Gastrocnemius medialis (tissue), 4 donors: ENCODE data around the gene CTNNA2. TPM values are rescaled to one million over a fixed set of nuclear protein-coding genes. Genes with fewer than 3 reads are reported as not detected.

Experiments used
- ATAC-seq, 2 donors: fragments of 150-250 bp; one replicate each; pipeline ENCODE4 v1.9.1; 2016
- DNase-seq, 2 donors: peaks; one replicate each; pipeline ENCODE4 v3.0.0-alpha.2; 2019
- H3K27ac ChIP-seq, 4 donors: fragments of 200-600 bp; sonication (generic); 1 replicate in 1 of 4; 2 replicates in 3 of 4; pipeline ENCODE4 v1.5.1; 2016 to 2018; ENCODE audit warnings: mild to moderate bottlenecking in 2 of 4, moderate library complexity in 1 of 4
- H3K27me3 ChIP-seq, 3 donors: fragments of 200-600 bp; sonication (generic) in 2 of 3; 1 replicate in 1 of 3; 2 replicates in 2 of 3; pipeline versions ENCODE4 v1.5.1 to v1.6.0; 2016 to 2019; ENCODE audit warnings: mild to moderate bottlenecking in 1 of 3, moderate library complexity in 1 of 3
- H3K36me3 ChIP-seq, 2 donors: fragments of 200-600 bp; sonication (generic) in 1 of 2; one replicate each; pipeline ENCODE4 v1.5.1; 2017 to 2018
- H3K4me1 ChIP-seq, 2 donors: fragments of 200-600 bp; sonication (generic) in 1 of 2; one replicate each; pipeline ENCODE4 v1.5.1; 2016 to 2017; ENCODE audit warnings: mild to moderate bottlenecking in 2 of 2
- H3K4me3 ChIP-seq, 4 donors: fragments of 200-600 bp; sonication (generic) in 3 of 4; 1 replicate in 1 of 4; 2 replicates in 3 of 4; pipeline ENCODE4 v1.5.1; 2016 to 2019; ENCODE audit warnings: mild to moderate bottlenecking in 2 of 4
- H3K9me3 ChIP-seq, 3 donors: fragments of 200-600 bp; sonication (generic) in 2 of 3; 1 replicate in 1 of 3; 2 replicates in 2 of 3; pipeline ENCODE4 v1.5.1; 2016 to 2019
- POLR2A ChIP-seq, 2 donors: fragments of 450-650 bp; IDR thresholded peaks; one replicate each; pipeline ENCODE4 v1.6.1; 2017; ENCODE audit warnings: antibody characterized with exemption in 2 of 2, mild to moderate bottlenecking in 2 of 2, moderate library complexity in 2 of 2
- in situ Hi-C, 4 donors: fragments of 200-750 bp; cut with MboI; loops; one replicate each; pipeline versions ENCODE4 v1.15.0 to v1.8.0; 2017; ENCODE audit warnings: low sequenced_read_pairs in 4 of 4
- intact Hi-C: fragments of 100-400 bp; cut with DNase I; formaldehyde crosslinking; loops from one replicate; pipeline ENCODE4 v1.15.1; 2023; ENCODE audit warnings: low total_unique reads
- total RNA-seq, 4 donors: library from RNA; depleted of rRNA; stranded (reverse); fragments of >200 nt; gene quantifications; one replicate each; pipeline versions ENCODE4 v1.1.0 to v1.2.3, GENCODE V29; 2016
- TF ChIP-seq, protein P1 (sequence below), 5 experiments: fragments of 450-650 bp in 3 of 5; fragments of 200-600 bp in 2 of 5; sonication (generic) in 2 of 5; IDR thresholded peaks in 4 of 5; conservative IDR thresholded peaks in 1 of 5; 1 replicate in 4 of 5; 2 replicates in 1 of 5; pipeline ENCODE4 v1.5.1; 2016 to 2019; ENCODE audit warnings: antibody characterized with exemption in 5 of 5, mild to moderate bottlenecking in 3 of 5, moderate library complexity in 3 of 5

Gene CTNNA2
- total RNA-seq, 4 donors from 2014 or later = not detected

DNA sequence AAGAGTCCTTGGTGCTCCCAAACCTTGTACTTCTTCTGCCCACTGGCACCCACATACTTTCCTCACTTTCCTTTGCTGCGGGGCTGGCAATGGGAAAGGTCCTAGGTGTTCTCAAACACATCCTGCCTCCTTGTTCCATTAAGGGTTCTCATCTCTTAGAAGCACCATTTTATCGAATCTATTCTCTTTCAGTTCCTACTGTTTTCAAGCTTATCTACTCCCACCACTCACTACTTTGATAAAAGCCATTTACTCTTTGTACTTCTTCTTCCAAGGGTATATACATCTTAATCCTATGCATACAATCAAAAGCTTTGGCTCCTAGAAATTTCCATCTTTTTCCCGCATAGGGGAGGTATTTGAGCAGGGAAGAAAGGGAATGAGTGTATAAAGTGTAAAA lies 868.8 kb downstream of the CTNNA2 start:
- H3K27ac ChIP-seq = no peak overlapping the region
- H3K36me3 ChIP-seq = no peaks in the 10 kb centered on the region
- no peak overlapping the region for H3K4me3 ChIP-seq
- no peaks in the 10 kb centered on the region for H3K9me3 ChIP-seq
- no peaks in the 10 kb centered on the region for H3K27me3 ChIP-seq
- ATAC-seq (no peak), DNase-seq (no peak)
- in situ Hi-C loops = no loop called here
- no peaks in the 10 kb centered on the region for H3K4me1 ChIP-seq
- intact Hi-C loops = no loop called here
- TF ChIP-seq POLR2A (IDR thresholded peaks at IDR 0.05) = no peak
- TF ChIP-seq, protein P1, sequence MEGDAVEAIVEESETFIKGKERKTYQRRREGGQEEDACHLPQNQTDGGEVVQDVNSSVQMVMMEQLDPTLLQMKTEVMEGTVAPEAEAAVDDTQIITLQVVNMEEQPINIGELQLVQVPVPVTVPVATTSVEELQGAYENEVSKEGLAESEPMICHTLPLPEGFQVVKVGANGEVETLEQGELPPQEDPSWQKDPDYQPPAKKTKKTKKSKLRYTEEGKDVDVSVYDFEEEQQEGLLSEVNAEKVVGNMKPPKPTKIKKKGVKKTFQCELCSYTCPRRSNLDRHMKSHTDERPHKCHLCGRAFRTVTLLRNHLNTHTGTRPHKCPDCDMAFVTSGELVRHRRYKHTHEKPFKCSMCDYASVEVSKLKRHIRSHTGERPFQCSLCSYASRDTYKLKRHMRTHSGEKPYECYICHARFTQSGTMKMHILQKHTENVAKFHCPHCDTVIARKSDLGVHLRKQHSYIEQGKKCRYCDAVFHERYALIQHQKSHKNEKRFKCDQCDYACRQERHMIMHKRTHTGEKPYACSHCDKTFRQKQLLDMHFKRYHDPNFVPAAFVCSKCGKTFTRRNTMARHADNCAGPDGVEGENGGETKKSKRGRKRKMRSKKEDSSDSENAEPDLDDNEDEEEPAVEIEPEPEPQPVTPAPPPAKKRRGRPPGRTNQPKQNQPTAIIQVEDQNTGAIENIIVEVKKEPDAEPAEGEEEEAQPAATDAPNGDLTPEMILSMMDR (IDR thresholded peaks at IDR 0.05 in 4 of 5, conservative IDR thresholded peaks at IDR 0.05 in 1 of 5) = no peak

DNA sequence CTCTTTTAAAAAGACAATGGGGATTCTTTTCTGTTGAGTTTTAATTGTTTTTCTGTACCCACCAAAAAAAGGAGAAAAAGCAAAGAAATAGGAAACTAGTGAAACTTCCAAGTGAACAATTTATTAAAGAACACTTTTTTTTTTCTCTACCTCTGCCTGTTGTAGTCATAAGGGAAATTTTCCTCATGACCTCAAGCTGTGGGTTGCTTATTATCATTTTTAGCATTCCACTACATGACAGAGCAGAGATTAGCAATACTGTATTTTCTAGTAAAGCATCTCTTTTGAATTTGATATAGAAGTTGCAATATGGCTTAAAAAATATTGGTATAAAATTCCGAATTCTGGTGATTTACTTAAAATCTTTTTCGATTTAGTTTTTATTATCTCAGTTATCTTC lies 879.6 kb downstream of the CTNNA2 start:
- Histone ChIP-seq H3K4me1 (no peaks in the 10 kb centered on the region), H3K27ac (no peak overlapping the region), H3K4me3 (no peak overlapping the region), H3K36me3 (no peaks in the 10 kb centered on the region), H3K27me3 (no peaks in the 10 kb centered on the region), H3K9me3 (no peaks in the 10 kb centered on the region)
- intact Hi-C loops = no loop called here
- DNase-seq (no peak), ATAC-seq (no peak)
- TF ChIP-seq POLR2A (IDR thresholded peaks at IDR 0.05) = no peak
- TF ChIP-seq, protein P1 (IDR thresholded peaks at IDR 0.05 in 4 of 5, conservative IDR thresholded peaks at IDR 0.05 in 1 of 5) = no peak
- in situ Hi-C loops = no loop called here

DNA sequence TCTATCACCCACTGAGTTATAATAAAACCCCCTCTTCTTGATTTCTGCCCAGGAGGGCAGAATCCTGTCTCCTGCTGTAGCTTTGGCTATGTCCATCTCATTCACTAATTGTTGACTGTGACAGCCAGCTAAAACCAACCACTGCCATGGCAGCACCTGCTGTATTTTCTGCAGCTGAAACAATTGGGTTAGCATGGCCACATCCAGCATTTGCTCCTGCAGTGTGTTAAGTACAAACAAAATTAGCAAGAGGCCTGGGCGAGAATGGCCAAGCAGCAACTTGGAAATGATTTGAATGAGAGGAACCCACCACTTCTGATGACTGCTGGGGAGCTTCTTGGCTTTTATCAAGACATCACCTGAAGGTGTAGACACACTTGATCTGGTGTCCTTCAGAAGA lies 881.1 kb downstream of the CTNNA2 start:
- intact Hi-C loops = no loop called here
- in situ Hi-C loops = no loop called here
- no peak overlapping the region for H3K4me3 ChIP-seq
- DNase-seq (no peak), ATAC-seq (no peak)
- H3K9me3 ChIP-seq = no peaks in the 10 kb centered on the region
- no peaks in the 10 kb centered on the region for H3K27me3 ChIP-seq
- no peak for TF ChIP-seq POLR2A (IDR thresholded peaks at IDR 0.05)
- TF ChIP-seq, protein P1 (IDR thresholded peaks at IDR 0.05 in 4 of 5, conservative IDR thresholded peaks at IDR 0.05 in 1 of 5) = no peak
- H3K4me1 ChIP-seq = no peaks in the 10 kb centered on the region
- no peak overlapping the region for H3K27ac ChIP-seq
- H3K36me3 ChIP-seq = no peaks in the 10 kb centered on the region

DNA sequence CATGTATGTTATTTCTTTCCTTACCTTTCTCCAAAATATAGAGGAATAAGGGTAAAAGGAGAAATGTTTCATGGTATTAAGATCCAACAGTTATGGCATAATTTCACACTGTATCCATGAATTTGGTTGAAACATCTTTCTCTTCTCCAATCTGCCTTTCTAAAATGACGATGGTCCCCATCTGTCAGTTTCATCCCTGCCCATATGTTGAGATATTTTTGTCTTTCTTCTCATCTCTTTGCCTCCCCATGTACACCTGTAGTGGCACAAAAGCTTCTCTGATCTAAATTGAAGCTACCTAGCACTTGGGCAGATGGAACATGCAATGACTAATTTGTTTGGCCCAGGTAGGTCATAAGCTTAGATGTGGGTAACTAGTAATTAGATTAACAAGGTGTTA lies 882.4 kb downstream of the CTNNA2 start:
- Histone ChIP-seq H3K27ac (no peak overlapping the region), H3K27me3 (no peaks in the 10 kb centered on the region), H3K4me1 (no peaks in the 10 kb centered on the region), H3K36me3 (no peaks in the 10 kb centered on the region), H3K9me3 (no peaks in the 10 kb centered on the region), H3K4me3 (no peak overlapping the region)
- no peak for ATAC-seq
- in situ Hi-C loops = no loop called here
- intact Hi-C loops = no loop called here
- TF ChIP-seq, protein P1 (IDR thresholded peaks at IDR 0.05 in 4 of 5, conservative IDR thresholded peaks at IDR 0.05 in 1 of 5) = no peak
- TF ChIP-seq POLR2A (IDR thresholded peaks at IDR 0.05) = no peak
- DNase-seq = no peak

DNA sequence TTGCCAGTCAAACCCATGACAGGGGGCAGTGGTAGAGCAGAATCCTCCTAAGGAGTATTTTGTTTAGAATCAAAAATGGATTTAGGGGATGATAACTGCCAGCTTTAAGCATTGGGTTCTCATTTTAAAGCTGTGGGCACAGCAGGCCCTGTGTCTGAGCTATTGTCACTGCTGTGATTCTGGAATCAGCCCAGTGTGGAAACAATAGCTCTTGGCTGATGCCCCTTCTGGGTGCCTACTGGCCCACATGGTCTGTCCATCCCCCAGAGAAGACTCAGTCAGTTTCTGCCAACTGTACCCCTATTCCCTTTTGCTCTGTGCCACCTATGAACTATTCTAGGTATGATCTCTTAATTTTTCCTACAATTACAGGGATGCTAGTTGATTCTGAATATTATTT lies 883.4 kb downstream of the CTNNA2 start:
- no peak for TF ChIP-seq POLR2A (IDR thresholded peaks at IDR 0.05)
- no peaks in the 10 kb centered on the region for H3K27me3 ChIP-seq
- no peak for DNase-seq

More for the DNA sequence above, 883.4 kb downstream of the CTNNA2 start:
- no peak for ATAC-seq
- in situ Hi-C loops = no loop called here
- Histone ChIP-seq H3K4me1 (no peaks in the 10 kb centered on the region), H3K36me3 (no peaks in the 10 kb centered on the region), H3K9me3 (no peaks in the 10 kb centered on the region), H3K4me3 (no peak overlapping the region), H3K27ac (no peak overlapping the region)
- intact Hi-C loops = no loop called here
